Suprapubic skin (tissue), 4 donors: ENCODE results near the gene TMC6. TPM values are rescaled to one million over a fixed set of nuclear protein-coding genes. Genes with fewer than 3 reads are reported as not detected.

Experiments used
- DNase-seq, 2 donors: peaks; one replicate each; pipeline ENCODE4 v3.0.0-alpha.2; 2019; ENCODE audit warnings: low spot score in 2 of 2
- H3K27ac ChIP-seq: fragments of 200-600 bp; sonication (generic); one replicate; pipeline ENCODE4 v1.5.1; 2019
- H3K27me3 ChIP-seq: fragments of 200-600 bp; sonication (generic); one replicate; pipeline ENCODE4 v1.5.1; 2019
- H3K36me3 ChIP-seq: fragments of 200-600 bp; sonication (generic); one replicate; pipeline ENCODE4 v1.5.1; 2019
- H3K4me1 ChIP-seq: fragments of 200-600 bp; sonication (generic); one replicate; pipeline ENCODE4 v1.5.1; 2019
- H3K4me3 ChIP-seq: fragments of 200-600 bp; sonication (generic); one replicate; pipeline ENCODE4 v1.5.1; 2019; ENCODE audit warnings: mild to moderate bottlenecking
- H3K9me3 ChIP-seq: fragments of 200-600 bp; sonication (generic); one replicate; pipeline ENCODE4 v1.5.1; 2019
- CTCF ChIP-seq, 2 donors: fragments of 200-600 bp in 1 of 2; fragments of 450-650 bp in 1 of 2; sonication (generic) in 1 of 2; IDR thresholded peaks; one replicate each; pipeline ENCODE4 v1.5.1; 2016 to 2019; ENCODE audit warnings: antibody characterized with exemption in 2 of 2, mild to moderate bottlenecking in 1 of 2, moderate library complexity in 1 of 2
- EP300 ChIP-seq: sonication (generic); formaldehyde crosslinking; IDR thresholded peaks from one replicate; pipeline ENCODE4 v1.6.1; 2017; ENCODE audit warnings: antibody characterized with exemption
- POLR2A ChIP-seq, 2 donors: fragments of 450-650 bp; IDR thresholded peaks; one replicate each; pipeline ENCODE4 v1.6.1; 2017; ENCODE audit warnings: antibody characterized with exemption in 2 of 2, mild to moderate bottlenecking in 2 of 2, moderate library complexity in 2 of 2
- POLR2AphosphoS5 ChIP-seq, 3 donors: sonication (generic); formaldehyde crosslinking; IDR thresholded peaks; one replicate each; pipeline ENCODE4 v1.6.1; 2017; ENCODE audit warnings: antibody characterized with exemption in 3 of 3
- WGBS: methylation state at CpG from one replicate; pipeline ENCODE4 v1.1.5; 2018; 5-methylcytosine and 5-hydroxymethylcytosine counted together
- total RNA-seq, 4 donors: library from RNA; depleted of rRNA; stranded (reverse); fragments of >200 nt; gene quantifications; one replicate each; pipeline ENCODE4 v1.1.0, GENCODE V29; 2016

The TMC6 gene
- total RNA-seq, 4 donors from 2014 or later: 27.9 to 48.8 (median 32.0) TPM

GRCh38 chr17:78105101-78105500, 23.5 kb downstream of the TMC6 start:
- H3K9me3 ChIP-seq: no peaks in the 10 kb centered on the region
- H3K36me3 ChIP-seq: peaks cover 56% of the 10 kb centered on the region
- TF ChIP-seq EP300 (no peak), POLR2AphosphoS5 (IDR thresholded peaks at IDR 0.05) (no peak), POLR2A (IDR thresholded peaks at IDR 0.05) (no peak), CTCF (IDR thresholded peaks at IDR 0.05) (no peak)
- H3K27ac ChIP-seq: no peak overlapping the region
- no peaks in the 10 kb centered on the region for H3K27me3 ChIP-seq
- no peaks in the 10 kb centered on the region for H3K4me1 ChIP-seq
- WGBS: 88% methylated on average over 16 of the region's 16 CpGs
- no peak overlapping the region for H3K4me3 ChIP-seq
- DNase-seq: peak in 1 of 2 donors; percentile 15

- no peak overlapping the region for H3K4me3 ChIP-seq
- DNase-seq: peak in 1 of 2 donors; percentile 64
- H3K27ac ChIP-seq: no peak overlapping the region
- H3K27me3 ChIP-seq: no peaks in the 10 kb centered on the region
- H3K4me1 ChIP-seq: no peaks in the 10 kb centered on the region
- 87% methylated on average over 3 of the region's 28 CpGs for WGBS
- no peaks in the 10 kb centered on the region for H3K9me3 ChIP-seq
- peaks cover 61% of the 10 kb centered on the region for H3K36me3 ChIP-seq
- TF ChIP-seq EP300: no peak
- no peak for TF ChIP-seq POLR2AphosphoS5 (IDR thresholded peaks at IDR 0.05)
- no peak for TF ChIP-seq POLR2A (IDR thresholded peaks at IDR 0.05)
- TF ChIP-seq CTCF (IDR thresholded peaks at IDR 0.05): no peak
Measured at GRCh38 chr17:78104540-78104941, 24.0 kb downstream of the TMC6 start.

- Histone ChIP-seq H3K4me1 (no peaks in the 10 kb centered on the region), H3K27me3 (no peaks in the 10 kb centered on the region), H3K4me3 (no peak overlapping the region), H3K9me3 (no peaks in the 10 kb centered on the region), H3K27ac (no peak overlapping the region), H3K36me3 (peaks cover 67% of the 10 kb centered on the region)
- peak in 1 of 2 donors; percentile 10 for DNase-seq
- WGBS: 89% methylated on average over 4 of the region's 4 CpGs
- no peak for TF ChIP-seq CTCF (IDR thresholded peaks at IDR 0.05)
- TF ChIP-seq POLR2A (IDR thresholded peaks at IDR 0.05): no peak
- TF ChIP-seq EP300: no peak
Measured at GRCh38 chr17:78103311-78103710, 25.2 kb downstream of the TMC6 start.

GRCh38 chr17:78101542-78101941, 27.0 kb downstream of the TMC6 start:
- no peak overlapping the region for H3K27ac ChIP-seq
- no peak overlapping the region for H3K4me3 ChIP-seq
- no peaks in the 10 kb centered on the region for H3K27me3 ChIP-seq
- H3K4me1 ChIP-seq: no peaks in the 10 kb centered on the region
- no peaks in the 10 kb centered on the region for H3K9me3 ChIP-seq
- TF ChIP-seq POLR2A (IDR thresholded peaks at IDR 0.05) (no peak), CTCF (IDR thresholded peaks at IDR 0.05) (no peak), EP300 (no peak), POLR2AphosphoS5 (IDR thresholded peaks at IDR 0.05) (no peak)
- WGBS: 95% methylated on average over 10 of the region's 10 CpGs
- peaks cover 83% of the 10 kb centered on the region for H3K36me3 ChIP-seq
- no peak for DNase-seq

- Histone ChIP-seq H3K36me3 (peaks cover 88% of the 10 kb centered on the region), H3K4me1 (no peaks in the 10 kb centered on the region), H3K9me3 (no peaks in the 10 kb centered on the region), H3K27me3 (no peaks in the 10 kb centered on the region), H3K4me3 (no peak overlapping the region), H3K27ac (no peak overlapping the region)
- DNase-seq: peak in 1 of 2 donors; percentile 39
- TF ChIP-seq POLR2AphosphoS5 (IDR thresholded peaks at IDR 0.05): no peak
- no peak for TF ChIP-seq POLR2A (IDR thresholded peaks at IDR 0.05)
- no peak for TF ChIP-seq EP300
- TF ChIP-seq CTCF (IDR thresholded peaks at IDR 0.05): no peak
- 84% methylated on average over 5 of the region's 5 CpGs for WGBS
Measured at GRCh38 chr17:78101112-78101511, 27.4 kb downstream of the TMC6 start.
